ENCODE results near the gene INS.

INS gene

DNA sequence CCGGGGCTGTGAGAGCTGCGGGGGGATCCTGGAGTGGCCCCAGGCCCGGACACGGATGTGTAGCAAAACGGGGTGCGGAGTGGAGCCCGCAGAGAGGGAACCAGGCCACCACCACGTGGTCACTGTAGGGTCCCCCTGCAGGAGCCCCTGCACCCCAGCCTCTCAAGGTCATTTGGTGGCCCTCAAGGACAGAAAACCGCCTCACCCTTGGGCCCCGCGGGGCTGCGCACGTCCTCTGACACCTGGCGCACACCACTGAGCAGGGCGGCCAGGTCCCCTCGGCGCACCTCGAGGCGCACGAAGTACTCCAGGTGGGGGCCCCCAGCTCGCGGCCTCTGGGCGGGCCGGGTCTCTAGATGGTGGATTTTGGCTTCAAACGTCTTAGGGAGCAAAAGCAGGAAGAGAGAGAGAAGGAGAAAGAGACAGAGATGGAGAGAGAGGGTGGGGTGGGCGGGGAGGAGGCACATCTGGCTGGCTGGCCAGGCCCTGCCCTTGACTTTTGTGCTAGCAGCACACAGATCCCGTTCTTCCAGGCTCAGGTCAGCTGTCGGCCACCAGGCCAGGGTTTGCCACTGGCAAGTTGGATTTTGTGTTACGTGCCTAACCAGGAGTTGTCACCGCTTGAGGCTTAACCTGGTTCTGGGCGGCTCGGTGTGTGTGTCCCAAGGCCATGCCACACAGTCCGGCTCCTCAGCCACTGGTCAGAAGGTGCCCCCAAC is 7.4 kb upstream of the INS start:
- no peak overlapping the region for H3K27ac ChIP-seq
- TF ChIP-seq, protein P1, sequence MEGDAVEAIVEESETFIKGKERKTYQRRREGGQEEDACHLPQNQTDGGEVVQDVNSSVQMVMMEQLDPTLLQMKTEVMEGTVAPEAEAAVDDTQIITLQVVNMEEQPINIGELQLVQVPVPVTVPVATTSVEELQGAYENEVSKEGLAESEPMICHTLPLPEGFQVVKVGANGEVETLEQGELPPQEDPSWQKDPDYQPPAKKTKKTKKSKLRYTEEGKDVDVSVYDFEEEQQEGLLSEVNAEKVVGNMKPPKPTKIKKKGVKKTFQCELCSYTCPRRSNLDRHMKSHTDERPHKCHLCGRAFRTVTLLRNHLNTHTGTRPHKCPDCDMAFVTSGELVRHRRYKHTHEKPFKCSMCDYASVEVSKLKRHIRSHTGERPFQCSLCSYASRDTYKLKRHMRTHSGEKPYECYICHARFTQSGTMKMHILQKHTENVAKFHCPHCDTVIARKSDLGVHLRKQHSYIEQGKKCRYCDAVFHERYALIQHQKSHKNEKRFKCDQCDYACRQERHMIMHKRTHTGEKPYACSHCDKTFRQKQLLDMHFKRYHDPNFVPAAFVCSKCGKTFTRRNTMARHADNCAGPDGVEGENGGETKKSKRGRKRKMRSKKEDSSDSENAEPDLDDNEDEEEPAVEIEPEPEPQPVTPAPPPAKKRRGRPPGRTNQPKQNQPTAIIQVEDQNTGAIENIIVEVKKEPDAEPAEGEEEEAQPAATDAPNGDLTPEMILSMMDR (IDR thresholded peaks at IDR 0.05): no peak
- TF ChIP-seq ZFX (IDR thresholded peaks at IDR 0.05; ENCODE audit: borderline replicate concordance): no peak

DNA sequence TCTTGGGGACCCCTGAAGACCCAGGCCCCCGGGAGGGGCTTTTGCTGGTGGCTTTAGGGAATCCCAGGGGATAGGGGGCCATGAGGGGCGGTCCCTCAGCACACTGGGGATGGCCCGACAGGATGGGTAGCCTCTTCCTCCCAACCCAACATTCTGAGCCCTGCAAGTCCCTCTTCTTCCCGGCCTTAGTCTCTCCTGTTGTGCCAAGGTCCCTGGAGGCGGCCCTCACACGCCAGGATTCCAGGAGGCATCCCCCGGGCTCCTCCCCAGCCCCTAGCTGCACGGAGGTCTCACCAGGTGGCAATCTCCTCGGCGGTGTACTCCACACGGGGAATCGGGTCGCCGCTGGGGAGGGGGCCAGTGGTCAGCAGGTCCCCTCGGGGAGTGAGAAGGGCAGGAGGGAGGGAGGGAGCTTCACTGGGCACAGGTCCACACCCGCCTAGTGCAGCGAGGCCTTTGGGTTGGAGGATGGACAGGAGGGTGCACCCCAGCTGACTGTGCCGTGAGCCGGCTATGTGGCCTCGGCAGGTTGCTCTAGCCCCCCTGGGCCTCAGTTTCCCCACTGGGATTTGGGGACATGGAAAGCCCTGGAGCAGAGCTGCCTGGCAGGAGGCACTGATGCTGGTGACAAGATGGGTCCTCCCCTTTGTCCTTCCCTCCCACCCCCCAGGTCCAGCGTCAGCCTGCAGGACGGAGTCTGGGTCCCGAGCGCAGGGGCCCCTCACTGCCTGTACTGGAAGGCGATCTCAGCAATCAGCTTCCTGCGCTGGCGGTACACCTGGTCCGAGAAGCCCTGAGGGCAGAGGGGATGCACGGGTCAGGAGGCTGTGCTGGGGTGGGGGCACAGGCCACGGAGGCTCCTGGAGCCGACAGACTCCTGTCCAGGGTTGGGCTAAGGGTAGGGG is 6.4 kb upstream of the INS start:
- TF ChIP-seq, protein P1 (IDR thresholded peaks at IDR 0.05): no peak
- TF ChIP-seq ZFX (IDR thresholded peaks at IDR 0.05; ENCODE audit: borderline replicate concordance): no peak
- H3K27ac ChIP-seq: no peak overlapping the region

DNA sequence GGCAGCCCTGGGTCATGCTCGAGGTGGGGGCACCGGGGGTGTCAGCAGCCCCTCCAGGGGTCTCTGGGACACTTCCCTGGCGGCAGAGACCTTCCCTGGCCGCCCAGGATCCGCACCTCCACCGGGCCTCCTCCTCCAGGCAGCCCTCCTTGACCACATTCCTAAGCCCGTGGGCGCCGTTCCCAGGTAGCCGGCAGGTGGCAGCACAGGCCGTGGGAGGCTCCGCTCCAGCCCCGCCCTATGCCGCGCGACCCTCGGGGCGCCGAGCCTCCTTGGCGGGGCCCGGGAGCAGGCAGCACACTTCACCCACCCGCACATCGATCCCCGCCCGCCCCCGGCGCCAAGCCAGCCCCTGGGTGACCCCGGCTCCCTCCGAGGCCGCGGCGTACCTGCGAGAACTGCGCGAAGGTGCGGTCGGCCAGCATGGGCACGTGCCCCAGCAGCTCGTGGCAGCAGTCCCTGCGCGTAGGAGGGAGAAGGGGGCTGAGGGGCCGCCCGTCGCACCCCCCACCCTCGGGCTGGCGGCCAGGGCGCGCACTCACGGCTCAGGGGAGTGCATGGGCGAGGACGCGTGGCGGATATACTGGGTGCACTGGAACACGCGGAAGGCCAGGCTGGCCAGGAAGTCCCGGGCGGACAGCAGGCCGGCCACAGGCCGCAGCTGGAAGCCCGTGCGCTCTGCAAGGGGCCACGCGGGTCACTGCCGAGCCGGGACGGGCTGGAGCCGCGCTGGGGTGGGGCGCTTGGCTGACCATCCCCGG is 5.3 kb upstream of the INS start:
- no peak for TF ChIP-seq ZFX (IDR thresholded peaks at IDR 0.05; ENCODE audit: borderline replicate concordance)
- TF ChIP-seq, protein P1 (IDR thresholded peaks at IDR 0.05): peak; percentile 93
- no peak overlapping the region for H3K27ac ChIP-seq

DNA sequence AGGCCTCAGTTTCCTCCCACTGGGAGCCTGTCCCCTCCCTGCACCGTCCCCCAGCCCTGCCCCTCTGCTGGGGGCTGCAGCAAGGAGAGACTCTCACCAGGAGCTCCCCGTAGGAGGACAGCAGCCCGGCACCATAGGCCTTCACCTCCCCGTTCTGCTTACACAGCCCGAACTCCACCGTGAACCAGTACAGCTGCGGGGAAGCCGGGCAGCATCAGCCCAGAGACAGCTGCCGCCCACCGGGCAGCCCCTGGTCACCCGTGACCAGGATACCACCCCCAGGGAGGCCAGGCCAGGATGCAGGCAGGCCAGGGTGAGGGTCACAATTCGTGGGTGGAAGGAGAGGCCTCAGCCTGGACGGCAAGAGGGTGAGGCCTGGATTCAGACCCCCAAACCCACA is 4.6 kb upstream of the INS start:
- no peak overlapping the region for H3K27ac ChIP-seq
- TF ChIP-seq, protein P1 (IDR thresholded peaks at IDR 0.05): no peak
- TF ChIP-seq ZFX (IDR thresholded peaks at IDR 0.05; ENCODE audit: borderline replicate concordance): no peak

DNA sequence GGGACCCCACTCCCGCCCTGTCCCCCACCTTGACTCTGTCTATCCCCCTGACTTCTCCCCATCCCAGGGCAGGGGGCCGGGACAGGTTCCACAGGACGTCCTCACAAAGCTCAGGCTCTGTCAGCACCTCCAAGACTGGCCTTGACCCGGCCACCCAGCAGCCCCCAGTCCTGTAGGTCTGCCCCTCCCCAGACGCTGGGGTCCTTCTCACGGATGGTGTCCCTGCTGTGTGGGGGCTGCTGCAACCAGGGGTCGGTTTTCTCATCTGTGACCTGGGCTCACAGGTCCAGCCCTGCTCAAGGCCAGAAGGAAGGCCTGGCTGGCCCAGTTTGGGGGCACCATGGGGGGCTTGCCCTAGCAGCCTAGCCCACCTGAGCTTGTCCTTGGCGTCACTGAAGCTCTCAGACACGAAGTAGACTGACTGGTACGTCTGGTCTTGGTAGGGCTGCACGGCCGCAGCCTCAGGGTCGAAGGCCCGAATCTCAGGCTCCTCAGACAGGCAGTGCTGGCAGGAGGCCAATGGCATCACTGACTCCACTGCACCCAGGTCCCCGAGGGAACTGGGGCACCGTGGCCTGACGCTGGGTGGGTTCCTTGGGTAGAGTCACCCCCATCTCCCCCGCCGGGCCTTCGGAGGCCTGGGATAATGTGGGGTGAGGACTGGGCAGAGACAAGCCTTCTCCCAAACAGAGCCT is 4.0 kb upstream of the INS start:
- no peak overlapping the region for H3K27ac ChIP-seq
- TF ChIP-seq, protein P1 (IDR thresholded peaks at IDR 0.05): no peak
- no peak for TF ChIP-seq ZFX (IDR thresholded peaks at IDR 0.05; ENCODE audit: borderline replicate concordance)

DNA sequence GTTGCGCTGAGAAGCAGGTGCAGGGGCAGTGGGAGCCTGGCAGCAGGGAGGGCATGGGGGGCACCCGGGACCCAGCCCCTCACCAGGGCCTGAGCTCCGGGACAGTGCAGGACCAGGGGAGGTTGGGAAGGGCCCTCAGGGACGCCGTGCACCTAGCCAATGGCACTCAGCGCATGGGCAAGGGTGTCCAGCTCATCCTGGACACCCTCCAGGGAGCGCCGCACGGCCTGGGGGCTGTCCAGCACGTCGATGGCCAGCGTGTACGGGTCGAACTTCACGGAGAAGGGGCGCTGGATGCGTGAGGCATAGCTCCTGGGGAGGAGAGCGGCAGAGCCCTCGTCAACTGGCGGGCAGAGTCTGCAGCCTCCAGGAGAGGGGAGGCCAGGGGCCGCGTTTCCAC is 3.1 kb upstream of the INS start:
- TF ChIP-seq ZFX (IDR thresholded peaks at IDR 0.05; ENCODE audit: borderline replicate concordance): no peak
- TF ChIP-seq, protein P1 (IDR thresholded peaks at IDR 0.05): no peak
- H3K27ac ChIP-seq: no peak overlapping the region
